Prostate gland (tissue), 2 donors: ENCODE measurements around the gene ZDHHC20.

Experiments used
- CTCF ChIP-seq, 4 experiments: fragments of 200-600 bp in 2 of 4; fragments of 450-650 bp in 2 of 4; sonication (generic) in 2 of 4; IDR thresholded peaks; 1 replicate in 3 of 4; 2 replicates in 1 of 4; pipeline ENCODE4 v1.5.1; 2016 to 2019; ENCODE audit warnings: antibody characterized with exemption in 4 of 4, mild to moderate bottlenecking in 2 of 4, moderate library complexity in 2 of 4
- POLR2A ChIP-seq: fragments of 450-650 bp; IDR thresholded peaks from one replicate; pipeline ENCODE4 v1.6.1; 2016; ENCODE audit warnings: antibody characterized with exemption, mild to moderate bottlenecking

- TF ChIP-seq CTCF (IDR thresholded peaks at IDR 0.05) (no peak), POLR2A (no peak)
Measured at GRCh38 chr13:21343659-21344058, 115.4 kb downstream of the ZDHHC20 start.
